HG03469 (cell line): ENCODE measurements around the gene ADTRP.
"Not testable (repeated sequence)": the region's sequence is repeated elsewhere in the genome, so short reads cannot be mapped to it uniquely, and the experiment has no call there.

Experiments
- ATAC-seq: cut with Tn5 transposase; IDR thresholded peaks from one replicate; pipeline ENCODE4 v1.9.1; 2021; ENCODE audit warnings: mild to moderate bottlenecking, moderate library complexity, moderate number of reproducible peaks; ENCODE audit not compliant: unreplicated experiment

The ADTRP gene

DNA sequence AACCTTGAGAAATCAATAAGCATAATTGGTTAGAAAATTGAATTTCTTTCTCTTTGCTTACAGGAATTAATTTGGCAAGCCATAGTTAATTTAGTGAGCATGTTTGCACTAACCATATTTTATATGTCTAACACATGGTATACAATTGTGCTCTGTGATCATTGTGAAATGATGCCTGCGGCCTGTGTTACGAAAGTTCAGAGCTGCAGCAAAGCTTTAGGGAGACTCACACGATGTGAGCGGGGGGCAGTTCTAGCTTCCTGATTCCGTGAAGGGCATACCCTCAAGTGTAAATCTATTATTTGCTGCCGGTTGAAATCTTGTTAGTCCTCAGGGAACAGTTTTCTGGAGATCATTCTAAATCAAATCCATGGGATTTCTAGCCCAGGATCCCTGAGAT, 25.5 kb upstream of the ADTRP start:
- ATAC-seq = no peak

DNA sequence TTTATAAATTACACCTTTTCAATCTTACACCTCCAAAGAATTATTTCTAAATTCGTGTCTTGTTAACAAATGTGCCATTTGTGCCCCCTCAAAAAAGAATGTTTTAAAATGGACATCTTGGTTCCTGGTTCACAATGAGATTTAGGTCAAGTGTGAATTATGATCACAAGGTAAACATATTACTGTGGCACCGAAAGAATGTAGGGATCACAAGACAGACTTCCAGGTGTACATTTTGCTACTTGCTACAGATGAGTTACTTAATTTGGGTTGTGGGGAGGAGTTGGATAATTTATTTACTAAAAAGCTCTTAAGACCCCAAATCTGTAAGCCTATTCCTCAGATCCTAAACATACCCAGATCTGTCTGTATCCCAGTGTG, 25.0 kb upstream of the ADTRP start:
- ATAC-seq = no peak

DNA sequence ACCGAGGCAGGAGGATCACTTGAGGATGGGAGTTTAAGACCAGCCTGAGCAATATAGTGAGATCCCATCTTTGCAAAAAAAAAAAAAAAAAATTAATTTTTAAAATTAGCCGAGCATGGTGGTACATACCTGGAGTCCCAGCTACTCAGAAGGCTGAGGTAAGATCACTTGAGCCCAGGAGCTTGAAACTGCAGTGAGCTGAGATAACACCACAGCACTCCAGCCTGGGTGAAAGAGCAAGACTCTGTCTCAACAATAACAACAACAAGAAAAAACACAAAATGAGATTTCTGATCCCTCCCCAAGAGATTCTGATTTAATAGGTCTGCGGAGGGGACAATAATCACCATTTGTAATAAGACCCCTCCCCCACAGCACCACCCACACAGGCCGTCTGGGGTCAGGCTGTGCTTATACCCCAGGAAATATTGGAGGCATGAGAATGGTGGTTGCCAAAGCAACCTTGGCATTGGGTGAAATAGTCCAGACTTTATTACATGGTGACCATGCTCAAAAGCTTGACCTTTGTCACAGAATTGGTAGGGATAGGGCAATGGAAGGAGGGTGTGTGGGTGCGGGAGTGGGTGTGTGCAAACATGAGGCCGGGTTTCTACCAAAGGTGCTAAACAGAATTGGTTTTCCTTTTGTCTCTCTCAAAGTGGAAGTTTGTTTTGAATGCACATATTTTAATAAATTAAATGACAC, 24.4 kb upstream of the ADTRP start:
- ATAC-seq = no peak

DNA sequence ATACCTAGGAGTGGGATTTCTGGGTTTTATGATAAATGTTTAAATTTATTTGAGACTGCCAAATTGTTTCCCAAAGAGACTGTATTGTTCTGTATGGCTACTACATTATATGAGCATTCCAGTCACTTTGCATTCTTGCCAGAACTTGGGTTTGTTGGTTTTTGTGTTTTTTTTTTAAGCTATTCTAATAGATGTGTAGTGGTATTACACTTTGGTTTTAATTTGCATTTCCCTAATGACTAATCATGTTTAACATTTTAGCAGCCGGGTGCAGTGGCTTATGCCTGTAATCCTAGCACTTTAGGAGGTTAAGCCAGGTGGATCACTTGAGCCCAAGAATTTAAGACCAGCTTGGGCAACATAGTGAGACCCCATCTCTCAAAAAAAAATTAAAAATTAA, 21.9 kb upstream of the ADTRP start:
- not testable (repeated sequence) for ATAC-seq

DNA sequence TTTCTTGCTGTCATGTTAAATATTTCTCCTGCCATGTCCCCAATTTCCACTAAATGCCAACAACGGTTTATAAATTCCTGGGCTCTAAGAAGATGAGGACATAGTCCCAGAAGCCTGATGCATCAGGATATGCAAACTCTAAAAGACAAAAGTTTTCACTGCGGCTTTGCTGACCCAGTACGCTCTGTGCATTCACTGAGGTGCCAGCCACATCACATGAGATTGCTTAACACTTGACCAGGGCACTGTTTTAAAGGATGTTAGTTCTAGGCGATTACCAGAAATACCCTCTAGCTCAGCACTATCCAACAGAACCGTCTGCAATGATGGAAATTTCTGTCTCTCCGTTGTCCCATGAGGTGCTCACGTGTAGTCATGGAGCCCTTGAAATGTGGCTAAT, 19.9 kb upstream of the ADTRP start:
- ATAC-seq = no peak

DNA sequence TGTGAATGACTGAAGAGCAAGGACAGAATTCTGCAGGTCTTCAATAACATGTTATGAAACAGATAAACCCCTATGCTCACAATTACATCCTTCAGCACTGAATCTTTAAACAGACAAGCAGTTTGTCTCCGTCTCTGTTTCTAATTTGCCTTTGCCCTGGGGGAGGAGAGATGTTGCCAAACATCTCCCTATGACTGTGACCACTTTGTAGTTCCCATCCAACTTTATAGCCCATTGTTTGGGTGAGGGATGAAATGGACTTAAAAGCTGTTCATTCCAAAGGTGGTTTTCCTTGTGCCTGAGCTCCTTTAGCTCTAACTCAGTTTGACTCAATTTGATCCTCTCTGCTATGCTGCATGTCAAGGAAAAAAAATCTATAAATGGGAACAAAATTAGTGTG, 19.5 kb upstream of the ADTRP start:
- ATAC-seq = no peak

DNA sequence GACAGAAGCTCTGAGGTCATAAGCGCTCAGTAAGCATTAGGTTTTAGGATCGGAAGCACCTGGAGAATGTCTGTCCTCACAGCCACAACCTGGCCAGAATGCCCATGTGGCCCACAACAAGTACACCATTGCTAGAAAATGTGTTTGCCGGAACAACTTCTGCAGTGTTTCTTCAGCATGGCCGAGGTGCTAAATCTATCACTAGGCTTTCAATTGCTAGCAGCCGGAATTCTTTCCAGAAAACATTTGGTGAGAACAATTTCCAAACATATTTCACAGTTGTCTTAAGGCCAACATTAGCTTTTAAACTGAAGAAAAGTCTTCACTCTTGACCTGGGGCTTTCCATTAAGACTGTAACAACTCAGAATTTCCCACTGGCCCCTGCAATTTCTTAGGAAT, 18.2 kb upstream of the ADTRP start:
- no peak for ATAC-seq

DNA sequence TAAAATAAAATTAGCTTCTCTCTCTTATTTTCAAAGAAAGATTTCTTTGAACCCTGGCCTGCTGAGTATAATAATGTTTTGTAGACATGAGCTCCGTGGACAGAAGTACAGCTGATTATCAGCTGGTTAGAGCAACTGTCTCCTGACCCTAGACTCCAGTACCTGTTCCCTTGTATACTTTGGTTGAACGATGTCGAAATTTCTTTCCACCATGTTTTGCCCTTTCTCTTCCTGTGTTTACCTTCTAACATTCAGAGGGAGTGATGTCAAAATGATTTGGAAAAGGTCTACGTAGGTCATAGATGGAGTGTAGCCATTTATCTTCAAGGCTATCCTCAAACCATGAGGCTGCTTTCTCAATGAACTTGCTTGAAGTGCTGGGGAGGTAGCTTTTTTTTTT, 16.8 kb upstream of the ADTRP start:
- ATAC-seq = no peak

DNA sequence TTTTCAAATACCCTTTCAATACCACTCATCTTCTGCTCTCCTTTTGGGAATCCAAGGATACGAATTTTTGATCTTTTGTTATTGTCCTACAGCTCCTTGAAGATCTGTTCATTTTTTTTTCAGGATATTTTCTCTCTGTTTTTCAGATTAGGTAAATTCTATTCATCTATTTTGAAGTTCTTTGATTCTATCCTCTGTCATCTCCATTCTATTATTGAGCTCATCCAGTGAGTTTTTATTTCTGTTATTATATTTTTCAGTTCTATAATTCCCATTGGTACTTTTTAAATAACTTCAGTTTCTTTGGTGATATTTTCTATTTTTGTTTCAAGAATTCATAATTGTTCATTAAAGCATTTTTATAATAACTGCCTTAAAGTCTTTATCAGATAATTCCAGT, 14.7 kb upstream of the ADTRP start:
- ATAC-seq = no peak

DNA sequence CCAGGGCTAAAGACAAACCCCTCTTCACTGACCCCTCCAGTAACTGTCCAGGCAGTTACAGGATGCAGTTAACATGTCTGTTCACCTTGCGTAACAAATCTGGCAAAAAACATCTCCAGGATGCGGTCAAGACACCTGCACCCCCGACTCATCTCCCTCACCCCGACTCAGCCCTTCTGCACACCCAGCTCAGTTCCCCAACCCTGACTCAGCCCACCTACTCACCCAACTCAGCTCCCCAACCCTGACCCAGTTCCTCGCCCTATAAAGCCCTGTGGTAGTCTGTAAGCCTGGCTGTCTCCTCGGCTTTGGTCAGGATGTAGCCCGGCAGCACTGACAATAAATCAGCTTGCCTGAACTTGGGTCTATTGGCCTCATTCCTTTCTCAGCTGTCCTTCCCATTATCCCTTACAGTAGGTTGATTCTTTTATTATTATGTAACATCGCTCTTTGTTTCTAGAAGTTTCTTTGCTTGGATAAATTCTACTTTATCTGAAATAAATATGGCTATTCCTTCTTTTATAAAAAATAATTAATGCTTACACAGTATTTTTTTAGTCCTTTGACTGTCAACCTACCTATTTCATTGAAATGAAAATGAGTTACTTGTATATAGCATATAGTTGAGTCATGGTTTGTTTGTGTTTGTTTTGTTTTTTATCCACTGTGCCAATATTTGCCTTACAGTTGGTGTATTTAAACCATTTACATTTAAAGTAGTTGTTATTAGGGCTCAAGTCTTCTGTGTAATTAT, 12.9 kb upstream of the ADTRP start:
- no peak for ATAC-seq

DNA sequence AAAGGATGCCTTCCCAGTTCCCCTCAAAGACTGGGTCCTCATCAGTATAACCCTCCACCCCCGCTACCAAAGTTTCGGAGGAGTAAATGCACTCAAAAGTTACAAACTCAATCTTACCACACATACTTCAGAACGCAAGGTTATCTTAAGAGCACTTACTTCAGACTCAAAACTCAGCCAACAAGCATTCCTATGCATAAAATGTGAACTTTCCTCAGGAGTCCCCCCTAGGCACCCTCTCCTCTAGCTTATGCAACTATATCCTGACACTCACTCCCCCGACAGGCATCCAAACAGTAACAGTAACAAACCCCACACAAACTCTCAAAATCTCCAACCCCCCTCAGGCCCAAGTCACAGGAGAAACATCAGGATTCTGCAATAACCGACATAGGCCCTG, 11.1 kb upstream of the ADTRP start:
- no peak for ATAC-seq

DNA sequence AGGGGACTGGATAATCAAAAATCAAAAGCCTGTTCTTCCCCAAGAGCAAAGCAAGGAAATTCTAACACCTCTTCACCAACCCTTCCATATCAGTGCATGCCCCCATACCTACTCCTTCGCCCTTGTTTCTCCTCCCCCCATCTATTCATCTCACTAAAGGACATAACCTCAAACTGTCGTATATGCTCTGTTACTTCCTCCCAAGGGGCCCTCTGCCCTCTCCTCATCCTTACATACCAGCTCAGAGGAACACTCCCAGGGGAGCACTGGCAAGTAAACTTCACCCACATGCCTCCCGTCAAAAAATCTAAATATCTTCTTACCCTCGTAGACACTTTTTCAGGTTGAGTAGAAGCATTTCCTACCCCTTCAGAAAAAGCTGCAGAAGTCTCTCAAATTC, 9.4 kb upstream of the ADTRP start:
- ATAC-seq = no peak

DNA sequence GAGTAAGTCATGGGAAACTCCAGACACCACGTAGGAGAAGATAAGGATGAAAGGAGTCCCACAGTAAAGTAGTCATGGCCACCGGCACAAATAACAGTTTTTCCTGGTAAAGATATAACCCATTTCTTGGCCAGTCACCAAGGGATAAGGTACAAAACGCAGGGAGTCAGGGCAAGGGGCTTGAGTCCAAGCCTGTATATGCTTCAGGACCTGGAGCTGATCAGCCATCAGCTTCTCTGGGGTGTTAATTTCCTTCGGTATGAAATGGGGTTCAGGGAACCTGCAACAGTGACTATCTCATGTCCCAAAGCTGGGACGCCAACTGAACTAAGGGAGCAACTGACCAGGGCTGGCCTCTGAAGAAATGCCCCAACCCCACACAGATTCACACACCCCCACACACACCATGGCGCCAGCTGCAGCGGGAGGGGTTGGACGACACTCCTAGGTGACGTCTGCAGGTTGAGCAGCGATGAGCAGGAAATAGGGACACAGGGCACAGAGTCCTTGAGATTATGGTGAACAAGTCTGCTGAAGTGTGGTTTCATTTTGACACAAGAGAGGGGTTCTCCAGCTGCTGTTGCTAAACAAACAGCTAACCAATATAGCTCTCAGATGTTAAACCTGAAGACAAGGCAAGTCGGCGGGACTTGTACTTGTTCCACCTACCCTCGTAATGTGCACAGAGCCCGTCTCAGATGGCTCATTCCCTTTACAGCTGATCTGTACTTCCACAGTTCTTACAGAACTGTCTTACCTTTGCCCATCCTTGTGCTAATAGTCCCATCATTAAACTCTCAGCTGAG, 7.4 kb upstream of the ADTRP start:
- ATAC-seq = peak; percentile 88

DNA sequence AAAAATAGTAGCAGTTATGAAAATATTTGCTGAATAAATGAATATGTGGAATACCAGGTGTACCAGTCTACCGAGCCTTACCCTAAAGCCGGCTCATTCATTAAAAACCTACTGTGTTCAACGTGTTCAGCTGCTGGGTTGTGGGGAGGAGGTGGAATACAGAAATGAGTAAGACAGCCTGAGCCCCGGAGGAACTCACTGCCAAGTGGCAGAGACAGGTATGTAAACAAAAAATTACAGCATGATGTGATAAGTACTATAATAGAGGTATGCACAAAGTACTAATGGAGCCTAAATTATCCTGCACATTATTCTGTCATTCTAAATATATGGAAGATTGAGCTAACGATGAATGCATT, 6.8 kb upstream of the ADTRP start:
- peak; percentile 45 for ATAC-seq

DNA sequence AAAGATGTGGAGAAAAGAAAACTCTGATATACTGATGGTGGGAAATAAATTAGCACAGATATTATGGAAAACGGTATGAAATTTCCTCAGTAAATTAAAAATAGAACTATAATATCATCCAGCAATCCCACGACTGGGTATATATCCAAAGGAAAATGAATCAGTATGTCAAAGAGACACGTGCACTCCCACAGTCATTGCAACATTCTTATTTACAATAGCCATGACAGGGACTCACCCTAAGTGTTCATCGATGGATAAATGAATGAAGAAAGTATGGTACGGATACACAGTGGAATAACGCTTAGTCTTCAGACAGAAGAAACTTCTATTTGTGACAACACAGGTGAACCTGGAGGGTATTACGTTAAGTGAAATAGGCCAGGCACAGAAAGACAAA, 5.7 kb upstream of the ADTRP start:
- ATAC-seq = no peak

DNA sequence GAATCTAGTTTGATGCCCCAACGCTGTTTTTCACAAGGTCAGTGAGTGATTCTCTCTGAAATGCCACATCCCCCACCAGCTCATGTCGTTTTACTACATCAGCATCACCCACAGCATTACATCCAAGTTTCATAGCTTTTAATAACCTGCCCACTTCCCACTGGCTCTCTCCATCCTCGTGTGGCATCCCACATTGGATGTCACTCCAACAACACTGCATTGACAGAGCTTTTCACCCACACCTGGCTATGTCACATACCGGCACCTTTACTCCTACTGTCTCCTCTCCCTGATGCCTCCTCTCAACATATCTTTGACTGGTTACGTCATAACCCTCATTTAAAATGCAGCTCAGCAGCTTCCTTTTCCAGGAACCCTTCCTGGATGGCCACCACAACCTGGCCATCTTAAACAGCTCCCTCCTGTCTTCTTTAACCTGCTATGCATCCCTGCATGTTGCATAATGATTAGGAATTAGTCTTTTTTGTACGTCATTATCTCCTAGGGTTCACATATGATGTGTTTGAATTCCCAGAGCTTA, 5.0 kb upstream of the ADTRP start:
- ATAC-seq = no peak

DNA sequence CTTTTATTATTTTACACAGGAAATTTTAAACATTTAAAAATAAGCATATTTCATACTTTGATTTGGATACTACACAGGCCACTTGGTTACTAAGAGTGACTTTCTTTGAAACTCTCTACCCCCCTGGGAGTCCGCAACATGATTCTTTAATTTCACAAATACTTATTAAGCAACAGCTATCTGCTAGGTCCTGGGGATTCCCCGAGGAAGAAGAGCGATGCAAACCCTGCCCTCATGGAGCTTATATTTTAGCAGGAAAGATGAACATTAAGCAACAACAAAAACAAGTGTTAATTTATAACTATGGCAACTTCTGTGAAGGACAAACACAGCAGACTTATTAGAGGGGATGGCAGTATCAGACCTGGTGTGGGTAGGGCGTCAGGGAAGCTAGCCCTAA, 3.9 kb upstream of the ADTRP start:
- ATAC-seq = no peak

DNA sequence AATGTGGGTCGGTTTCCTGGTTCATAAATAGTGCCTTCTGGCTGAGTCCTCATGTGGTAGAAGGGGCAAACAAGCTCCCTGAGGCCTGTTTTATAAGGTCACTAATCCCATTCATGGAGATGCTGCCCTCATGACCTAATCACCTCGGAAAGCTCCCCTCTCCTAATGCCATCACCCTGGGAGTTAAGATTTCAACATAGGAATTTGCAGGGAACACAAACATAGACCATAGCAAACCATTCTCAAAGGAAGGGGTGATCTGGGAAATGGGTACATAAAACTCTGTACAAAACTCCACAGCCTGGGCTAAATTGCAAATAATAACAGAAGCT, 1.5 kb upstream of the ADTRP start:
- ATAC-seq = no peak

DNA sequence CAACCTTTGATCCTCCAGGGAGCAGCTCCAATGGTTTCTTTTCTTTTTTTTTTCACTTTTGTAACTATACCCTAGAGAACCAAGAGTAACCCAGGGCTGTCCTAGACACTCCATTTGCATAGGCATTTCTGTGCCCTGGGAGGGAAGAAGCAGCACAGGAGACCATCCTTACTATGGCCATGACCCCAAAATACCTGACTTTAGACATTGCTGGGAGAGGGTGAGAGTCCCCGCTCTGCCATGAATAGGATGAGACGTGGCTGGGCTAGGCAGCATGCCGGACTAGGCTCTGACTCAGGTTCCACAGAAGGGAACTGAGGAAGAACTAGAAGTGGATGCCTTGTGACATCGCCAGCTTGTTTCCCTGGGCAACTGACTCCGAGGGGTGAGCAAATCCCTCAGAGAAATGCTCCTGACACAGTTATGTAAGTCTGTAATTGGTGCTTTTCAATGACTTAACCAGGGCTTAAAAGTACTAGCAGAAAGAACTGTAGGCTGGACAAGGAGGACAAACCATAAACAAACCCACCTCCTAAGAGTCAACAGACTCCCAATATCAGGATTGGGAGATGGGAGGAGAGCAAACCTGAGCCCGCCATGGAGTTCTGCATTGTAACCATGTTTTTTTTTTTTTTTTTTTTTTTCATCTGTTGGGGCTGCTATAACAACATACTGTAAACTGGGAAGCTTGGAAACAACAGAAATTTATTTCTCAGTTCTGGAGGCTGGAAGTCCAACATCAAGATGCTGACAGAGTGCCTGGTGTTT, 910 bp upstream of the ADTRP start:
- no peak for ATAC-seq

DNA sequence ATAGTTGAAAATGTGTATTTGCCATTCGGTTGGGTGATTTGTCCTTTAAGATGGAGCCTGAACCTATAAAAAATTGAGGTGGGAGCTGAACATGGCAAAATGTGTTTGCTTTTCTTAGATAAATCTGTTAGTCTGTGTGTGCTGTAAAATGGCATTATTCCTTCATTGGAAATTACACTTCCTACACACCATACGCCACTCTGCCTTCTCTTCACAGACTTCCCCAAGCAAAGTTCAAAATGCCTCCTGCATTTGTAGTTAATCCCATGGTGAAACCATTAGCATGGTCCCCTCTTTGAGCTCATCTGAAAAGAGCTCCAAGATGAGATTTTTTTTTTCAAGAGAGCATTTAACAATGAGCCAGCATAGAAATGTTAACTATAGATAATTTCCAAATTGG, 567 bp downstream of the ADTRP start:
- ATAC-seq = no peak

DNA sequence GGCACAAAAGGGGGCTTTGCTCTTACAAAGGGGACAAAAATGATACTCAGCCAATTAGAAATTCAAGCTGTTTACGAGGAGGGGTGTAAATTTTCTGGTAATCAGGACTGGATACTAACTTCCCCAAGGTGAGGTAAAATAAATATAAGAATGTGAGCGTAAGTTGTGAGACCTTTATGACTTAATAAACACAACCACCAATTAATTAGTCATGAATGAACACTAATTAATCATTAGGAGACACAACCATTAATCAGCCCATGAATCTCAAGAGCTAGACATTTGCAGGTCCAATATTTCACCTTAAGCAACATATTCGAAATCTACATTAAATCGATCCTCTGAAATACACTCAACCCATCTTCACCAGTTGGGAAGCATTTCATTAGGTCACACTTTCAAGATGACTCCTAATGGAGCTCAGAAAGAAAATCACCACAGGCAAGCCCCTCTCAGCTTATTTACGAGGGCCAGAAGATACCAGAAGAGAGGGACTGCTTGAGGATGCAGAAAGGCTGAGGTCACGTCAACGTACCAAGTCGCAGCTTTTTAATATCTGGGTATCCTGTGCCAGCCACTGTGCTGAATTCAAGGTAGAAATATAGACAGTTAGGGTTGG, 2.7 kb downstream of the ADTRP start:
- no peak for ATAC-seq
